ENCODE data around the gene CDKN2AIPNL. TPM values are rescaled to one million over a fixed set of nuclear protein-coding genes. Genes with fewer than 3 reads are reported as not detected.
A peak's percentile ranks its signal among the peaks of the same experiment; 100 is the strongest.

The CDKN2AIPNL gene
- total RNA-seq, 1 experiment from 2014 or later: 82.4 TPM

DNA sequence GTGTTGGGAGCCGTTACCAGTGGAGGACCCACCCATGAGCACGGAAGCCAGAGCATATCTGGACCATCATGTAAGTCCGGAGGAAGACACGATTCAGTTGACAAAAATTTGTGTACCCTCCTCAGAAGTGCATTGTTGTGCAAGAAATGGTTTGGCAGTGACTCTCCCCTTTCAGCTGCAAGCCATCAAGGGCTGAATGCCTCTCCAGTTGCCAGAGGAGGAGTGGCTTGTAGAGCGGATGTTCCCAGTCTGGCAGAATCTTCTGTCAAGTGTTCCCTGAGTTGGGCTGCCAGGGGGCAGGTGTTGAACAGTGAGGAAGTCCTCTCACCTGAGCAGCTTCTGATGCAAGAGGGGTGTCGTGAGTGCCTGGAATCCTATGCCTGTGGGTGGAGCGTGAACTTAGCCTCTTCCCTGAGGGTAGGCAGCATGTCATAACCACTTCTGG, 27.6 kb upstream of the CDKN2AIPNL start:
- peak; percentile 100 for DNase-seq (ENCODE audit: unreplicated experiment)
- Mint-ChIP-seq H3K27me3 (ENCODE audit: insufficient read depth, unreplicated experiment) (no peaks in the 10 kb centered on the region), H3K9me3 (ENCODE audit: unreplicated experiment) (no peaks in the 10 kb centered on the region), H3K36me3 (ENCODE audit: insufficient read depth, unreplicated experiment) (no peaks in the 10 kb centered on the region), H3K4me3 (ENCODE audit: unreplicated experiment) (peak overlapping the region; percentile 53), H3K4me1 (ENCODE audit: insufficient read depth, unreplicated experiment) (peaks cover 58% of the 10 kb centered on the region), H3K27ac (ENCODE audit: low read depth, unreplicated experiment) (peak overlapping the region; percentile 61)
- TF ChIP-seq, protein P1, sequence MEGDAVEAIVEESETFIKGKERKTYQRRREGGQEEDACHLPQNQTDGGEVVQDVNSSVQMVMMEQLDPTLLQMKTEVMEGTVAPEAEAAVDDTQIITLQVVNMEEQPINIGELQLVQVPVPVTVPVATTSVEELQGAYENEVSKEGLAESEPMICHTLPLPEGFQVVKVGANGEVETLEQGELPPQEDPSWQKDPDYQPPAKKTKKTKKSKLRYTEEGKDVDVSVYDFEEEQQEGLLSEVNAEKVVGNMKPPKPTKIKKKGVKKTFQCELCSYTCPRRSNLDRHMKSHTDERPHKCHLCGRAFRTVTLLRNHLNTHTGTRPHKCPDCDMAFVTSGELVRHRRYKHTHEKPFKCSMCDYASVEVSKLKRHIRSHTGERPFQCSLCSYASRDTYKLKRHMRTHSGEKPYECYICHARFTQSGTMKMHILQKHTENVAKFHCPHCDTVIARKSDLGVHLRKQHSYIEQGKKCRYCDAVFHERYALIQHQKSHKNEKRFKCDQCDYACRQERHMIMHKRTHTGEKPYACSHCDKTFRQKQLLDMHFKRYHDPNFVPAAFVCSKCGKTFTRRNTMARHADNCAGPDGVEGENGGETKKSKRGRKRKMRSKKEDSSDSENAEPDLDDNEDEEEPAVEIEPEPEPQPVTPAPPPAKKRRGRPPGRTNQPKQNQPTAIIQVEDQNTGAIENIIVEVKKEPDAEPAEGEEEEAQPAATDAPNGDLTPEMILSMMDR (IDR thresholded peaks at IDR 0.05; ENCODE audit: unreplicated experiment): no peak
- intact Hi-C loops (cut with micrococcal nuclease): loop anchor here (1.0 to 2.0 kb wide), 6 partner anchors 27 to 138 kb away; partner anchors contain the start of genes CDKN2AIPNL and UBE2B
- CTCF ChIA-PET: interaction anchor here (0.6 to 6.9 kb wide), 14 partner anchors 16 to 206 kb away, joined by 3 to 86 read pairs (median 3); partner anchors contain the start of genes CDKN2AIPNL, JADE2 and UBE2B
- POLR2A ChIA-PET: interaction anchor here (0.6 to 8.7 kb wide), 27 partner anchors 10 to 435 kb away, joined by 3 to 321 read pairs (median 4); partner anchors contain the start of genes CDKL3, CDKN2AIPNL, JADE2 and SKP1
- BruUV-seq (replicated peaks): no TSS peak

DNA sequence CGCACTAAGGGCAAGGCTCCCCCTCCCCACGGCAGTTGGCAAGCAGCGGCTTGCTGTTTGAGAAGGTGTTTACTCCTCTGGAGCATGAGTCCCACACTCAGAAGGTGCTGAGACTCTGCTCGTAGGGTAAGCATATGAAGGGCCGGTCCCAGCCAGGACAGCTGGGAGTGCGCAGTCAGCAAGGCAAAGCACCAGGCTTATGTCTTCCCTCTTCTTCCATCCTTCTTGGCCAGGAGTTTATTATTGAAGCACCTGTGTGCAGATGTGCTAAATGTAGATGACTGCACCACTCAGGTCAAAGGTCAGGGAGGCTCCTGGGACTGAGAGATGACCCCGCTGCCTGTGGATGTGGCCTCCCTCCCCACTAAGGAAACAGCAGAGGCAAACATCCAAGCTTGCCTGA, 27.0 kb upstream of the CDKN2AIPNL start:
- no peaks in the 10 kb centered on the region for H3K27me3 Mint-ChIP-seq (ENCODE audit: insufficient read depth, unreplicated experiment)
- peaks cover 60% of the 10 kb centered on the region for H3K4me1 Mint-ChIP-seq (ENCODE audit: insufficient read depth, unreplicated experiment)
- H3K27ac Mint-ChIP-seq (ENCODE audit: low read depth, unreplicated experiment): peak overlapping the region; percentile 61
- no TSS peak for BruUV-seq (replicated peaks)
- H3K36me3 Mint-ChIP-seq (ENCODE audit: insufficient read depth, unreplicated experiment): no peaks in the 10 kb centered on the region
- H3K9me3 Mint-ChIP-seq (ENCODE audit: unreplicated experiment): no peaks in the 10 kb centered on the region
- no peak for DNase-seq (ENCODE audit: unreplicated experiment)
- POLR2A ChIA-PET: interaction anchor here (0.6 to 8.7 kb wide), 32 partner anchors 9 to 435 kb away, joined by 3 to 321 read pairs (median 4); partner anchors contain the start of genes CDKL3, CDKN2AIPNL, JADE2 and SKP1
- CTCF ChIA-PET: interaction anchor here (0.6 to 6.9 kb wide), 15 partner anchors 20 to 207 kb away, joined by 3 to 86 read pairs (median 3); partner anchors contain the start of genes CDKN2AIPNL, JADE2 and UBE2B
- TF ChIP-seq, protein P1 (IDR thresholded peaks at IDR 0.05; ENCODE audit: unreplicated experiment): no peak
- intact Hi-C loops (cut with micrococcal nuclease): loop anchor here (1.0 to 2.0 kb wide), 6 partner anchors 27 to 138 kb away; partner anchors contain the start of genes CDKN2AIPNL and UBE2B
- peak overlapping the region; percentile 53 for H3K4me3 Mint-ChIP-seq (ENCODE audit: unreplicated experiment)

DNA sequence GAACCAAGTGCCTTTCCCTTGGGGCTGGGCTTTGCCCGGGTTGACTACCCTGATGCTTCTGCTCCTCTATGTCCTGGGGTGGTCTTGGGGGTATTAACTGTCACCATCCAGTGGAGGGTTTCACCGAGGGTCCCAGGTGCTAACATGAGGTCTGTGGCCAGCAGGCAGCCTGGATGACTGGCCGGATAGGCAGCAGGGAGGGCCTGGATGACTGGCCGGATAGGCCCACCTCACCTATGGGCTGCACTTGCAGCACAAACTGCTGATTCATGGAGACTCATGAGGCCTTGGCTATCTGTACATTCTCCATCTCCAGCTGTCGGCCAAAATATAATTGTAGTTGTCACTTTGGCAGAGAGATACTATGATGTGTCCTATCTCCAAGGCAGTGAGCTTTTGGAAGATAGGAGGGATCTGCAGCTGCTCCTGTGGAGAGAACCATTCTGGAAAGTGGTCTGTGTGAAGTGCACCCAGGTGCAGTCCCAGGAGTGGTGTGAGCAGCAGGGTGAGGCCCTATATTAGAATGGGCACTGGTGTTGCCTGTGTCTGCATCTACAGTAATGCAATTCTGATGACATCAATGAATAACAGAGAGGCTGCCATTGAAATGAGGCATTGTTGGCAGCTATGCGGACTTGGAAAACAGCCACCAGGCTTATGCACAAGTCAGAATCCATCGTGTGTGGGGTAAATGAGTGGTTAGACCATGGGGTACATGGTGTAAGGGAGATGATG, 26.3 kb upstream of the CDKN2AIPNL start:
- DNase-seq (ENCODE audit: unreplicated experiment): peak; percentile 89
- H3K27me3 Mint-ChIP-seq (ENCODE audit: insufficient read depth, unreplicated experiment): no peaks in the 10 kb centered on the region
- TF ChIP-seq, protein P1 (IDR thresholded peaks at IDR 0.05; ENCODE audit: unreplicated experiment): no peak
- intact Hi-C loops (cut with micrococcal nuclease): loop anchor here (2.0 kb wide), 3 partner anchors 65 to 139 kb away; partner anchors contain the start of gene UBE2B
- ChIA-PET CTCF (interaction anchor here (1.0 to 6.9 kb wide), 11 partner anchors 21 to 149 kb away, joined by 3 to 86 read pairs (median 4); partner anchors contain the start of genes CDKN2AIPNL, JADE2 and UBE2B), POLR2A (interaction anchor here (0.6 to 8.7 kb wide), 21 partner anchors 10 to 261 kb away, joined by 3 to 321 read pairs (median 6); partner anchors contain the start of genes CDKL3, CDKN2AIPNL, JADE2 and SKP1)
- no peaks in the 10 kb centered on the region for H3K36me3 Mint-ChIP-seq (ENCODE audit: insufficient read depth, unreplicated experiment)
- peak overlapping the region; percentile 13 for H3K4me3 Mint-ChIP-seq (ENCODE audit: unreplicated experiment)
- peaks cover 66% of the 10 kb centered on the region for H3K4me1 Mint-ChIP-seq (ENCODE audit: insufficient read depth, unreplicated experiment)
- H3K9me3 Mint-ChIP-seq (ENCODE audit: unreplicated experiment): no peaks in the 10 kb centered on the region
- BruUV-seq (replicated peaks): TSS peak; percentile 41
- peak overlapping the region; percentile 98 for H3K27ac Mint-ChIP-seq (ENCODE audit: low read depth, unreplicated experiment)

Data from MCF 10A (cell line).